22Rv1 (cell line): ENCODE data around the gene EQTN.

Experiments
- CTCF ChIP-seq: fragments of 450-650 bp; IDR thresholded peaks from 2 replicates; pipeline ENCODE4 v1.5.1; 2017; ENCODE audit warnings: mild to moderate bottlenecking
- ZFX ChIP-seq: fragments of 450-650 bp; IDR thresholded peaks from 2 replicates; pipeline ENCODE4 v1.6.1; 2017; ENCODE audit warnings: antibody characterized with exemption, borderline replicate concordance

- TF ChIP-seq CTCF (no peak), ZFX (no peak)
Measured at GRCh38 chr9:27337236-27337635, 40.3 kb upstream of the EQTN start.
